Endothelial cell of hepatic sinusoid (primary cell): ENCODE data around the gene CAV3.

Experiments used
- in situ Hi-C: cut with HindIII; loops from 2 replicates; pipeline ENCODE4 v1.10.0; 2017; ENCODE audit warnings: low sequenced_read_pairs

The CAV3 gene

DNA sequence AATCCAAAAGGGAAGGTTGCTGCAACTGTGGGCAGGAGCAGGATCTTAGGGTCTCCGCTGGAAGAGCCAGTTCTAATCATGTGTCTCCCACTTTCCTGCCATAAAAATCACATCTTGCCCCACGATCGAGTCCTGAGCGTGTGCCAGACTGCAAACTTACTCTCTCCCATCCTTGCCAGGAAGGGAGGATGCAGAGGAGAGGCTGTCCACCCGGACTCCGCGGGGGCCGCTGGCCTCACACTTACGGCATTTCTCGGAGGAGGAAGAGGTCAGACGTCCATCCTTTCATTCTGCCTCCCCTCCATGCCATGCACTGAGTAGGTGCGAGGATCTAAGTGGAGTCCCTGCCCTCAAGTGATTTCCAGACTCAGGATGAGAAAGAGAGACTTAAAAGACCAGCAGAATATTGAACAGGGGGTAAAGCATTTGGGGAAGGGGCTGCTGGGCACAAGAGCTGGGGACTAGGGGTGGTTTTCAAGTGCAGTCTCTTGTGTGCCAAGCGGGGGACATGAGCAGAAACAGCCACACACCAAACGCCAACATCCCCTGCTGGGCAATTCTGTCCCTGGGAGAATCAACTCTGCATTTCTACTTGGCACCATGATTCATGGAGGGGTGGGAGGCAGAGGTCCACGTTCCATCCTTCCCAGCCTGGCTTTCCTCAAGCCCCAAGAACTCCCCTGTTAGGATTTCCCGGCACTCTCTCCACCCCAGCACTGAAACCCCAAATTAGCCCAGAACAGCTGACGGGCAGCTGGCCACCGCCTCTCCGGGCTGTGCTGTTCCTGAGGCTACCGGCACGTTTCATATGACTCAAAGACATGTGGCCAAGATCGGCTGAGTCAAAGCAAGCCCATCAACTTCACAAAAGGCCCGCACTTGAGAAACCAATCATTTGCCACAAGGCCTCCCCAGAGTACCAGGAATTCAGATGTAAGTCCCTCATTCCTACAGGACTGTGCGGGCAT lies 24.2 kb downstream of the CAV3 start:
- in situ Hi-C loops = no loop called here

DNA sequence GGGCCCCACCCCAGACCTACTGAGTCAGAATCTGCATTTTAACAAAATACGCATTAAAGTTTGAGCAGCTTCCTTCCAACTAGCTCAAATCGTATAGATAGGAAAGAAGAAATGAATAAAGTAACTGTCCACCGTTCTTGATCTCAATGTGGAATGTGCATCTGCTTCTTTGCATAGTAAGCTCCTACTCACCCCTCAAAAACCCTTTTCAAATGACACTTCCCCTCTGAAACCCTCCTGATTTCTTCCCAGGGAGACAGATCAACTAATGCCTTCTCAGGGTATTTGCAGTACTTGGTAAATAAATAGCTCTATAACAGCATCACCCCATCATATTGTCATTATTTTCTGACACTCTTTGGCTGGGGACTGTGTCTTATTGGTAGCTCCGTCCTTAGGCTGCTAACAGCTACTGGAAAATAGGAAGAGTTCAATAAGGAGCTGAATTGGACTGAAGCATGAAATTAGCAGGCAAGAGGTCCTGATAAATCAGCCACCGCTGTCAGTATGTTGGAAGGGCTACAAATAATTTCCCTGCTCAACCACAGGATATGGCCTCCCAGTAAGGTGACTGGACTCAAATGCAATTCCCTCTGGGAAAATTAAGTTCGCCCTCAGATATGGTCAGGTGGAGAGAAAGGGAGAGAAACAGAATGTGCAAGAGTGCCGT lies 25.6 kb downstream of the CAV3 start:
- in situ Hi-C loops = no loop called here

- in situ Hi-C loops = no loop called here
These were observed 26.5 kb downstream of the CAV3 start for GRCh38 chr3:8760091-8760490.

DNA sequence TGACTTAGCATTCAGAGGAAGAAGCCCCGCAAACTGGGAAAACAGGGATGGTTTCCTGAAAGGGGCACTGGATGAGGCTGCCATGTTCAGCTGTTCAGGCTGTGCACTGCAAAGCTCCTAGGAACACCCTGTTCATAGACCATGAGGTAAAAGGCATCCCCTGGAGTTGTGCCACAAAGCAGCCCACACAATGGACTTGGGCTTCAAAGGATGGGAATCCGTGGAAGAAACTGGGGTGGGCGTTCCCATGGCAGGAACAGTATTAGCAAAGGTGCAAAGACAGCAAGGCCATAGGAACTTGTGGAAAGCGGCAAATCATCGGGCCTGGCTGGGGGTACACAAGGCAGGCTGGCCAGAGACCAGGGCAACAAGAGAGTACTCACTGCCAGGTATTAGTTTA lies 26.9 kb downstream of the CAV3 start:
- in situ Hi-C loops = no loop called here

GRCh38 chr3:8761866-8762265 lies 28.3 kb downstream of the CAV3 start:
- in situ Hi-C loops = no loop called here

- in situ Hi-C loops = no loop called here
These were observed 29.2 kb downstream of the CAV3 start for GRCh38 chr3:8762607-8763377.

- in situ Hi-C loops = no loop called here
These were observed 30.9 kb downstream of the CAV3 start for GRCh38 chr3:8764528-8764927.

GRCh38 chr3:8765528-8765927 lies 31.9 kb downstream of the CAV3 start:
- in situ Hi-C loops = no loop called here

GRCh38 chr3:8766148-8766547 lies 32.5 kb downstream of the CAV3 start:
- in situ Hi-C loops = no loop called here

DNA sequence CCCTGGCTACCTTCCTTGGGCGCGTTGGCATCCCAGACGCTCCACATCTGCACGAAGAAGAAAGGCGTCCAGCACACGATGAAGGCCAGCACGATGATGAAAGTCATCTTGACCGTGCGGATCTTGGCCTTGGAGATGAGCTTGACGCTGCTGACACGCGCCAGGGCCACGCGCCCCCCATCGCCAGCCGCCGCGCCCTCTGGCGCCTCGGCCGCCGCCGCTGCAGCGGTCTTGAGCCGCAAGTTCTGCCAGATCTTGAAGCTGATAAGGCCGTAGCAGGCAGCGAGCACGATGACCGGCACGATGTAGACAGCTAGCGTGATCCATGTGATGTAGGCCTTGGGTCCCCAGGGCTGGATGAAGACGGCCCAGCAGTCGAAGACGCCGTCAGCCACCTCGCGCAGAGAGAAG lies 33.7 kb downstream of the CAV3 start:
- in situ Hi-C loops = no loop called here

DNA sequence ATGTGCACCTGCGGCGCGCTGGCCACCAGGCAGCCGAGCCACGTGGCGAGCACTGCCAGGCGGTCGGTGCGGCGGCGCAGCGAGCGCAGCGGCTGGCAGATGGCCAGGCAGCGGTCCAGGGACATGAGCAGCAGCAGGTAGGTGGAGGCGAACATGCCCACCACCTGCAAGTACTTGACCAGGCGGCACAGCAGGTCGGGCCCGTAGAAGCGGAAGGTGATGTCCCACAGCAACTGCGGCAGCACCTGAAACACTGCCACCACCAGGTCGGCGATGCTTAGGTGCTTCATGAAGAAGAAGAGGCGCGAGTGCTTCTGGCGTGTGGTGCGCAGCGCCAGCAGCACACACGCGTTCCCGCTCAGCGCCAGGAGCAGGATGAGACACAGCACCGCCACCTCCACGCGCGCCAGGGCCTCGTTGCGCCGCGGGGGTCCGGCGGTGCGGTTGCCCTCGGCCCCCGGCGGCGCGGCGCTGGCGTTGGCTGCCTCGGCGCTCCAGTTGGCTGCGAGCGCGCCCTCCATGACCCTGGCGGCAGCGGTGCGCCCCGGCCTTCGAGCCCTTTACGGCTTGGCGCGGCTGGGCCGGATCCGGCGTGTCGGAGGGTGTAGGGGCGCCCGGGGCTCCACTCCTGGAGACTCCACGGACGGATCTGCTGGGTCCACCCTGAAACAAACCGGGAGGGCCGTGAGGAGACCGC lies 34.2 kb downstream of the CAV3 start:
- in situ Hi-C loops = no loop called here

GRCh38 chr3:8768364-8769087 lies 34.9 kb downstream of the CAV3 start:
- in situ Hi-C loops = no loop called here

GRCh38 chr3:8769088-8769822 lies 35.7 kb downstream of the CAV3 start, which contains the start of gene OXTR:
Gene OXTR (minus strand): TSS chr3:8769613. CDS start chr3:8768187, 1,426 bp downstream.
- in situ Hi-C loops = no loop called here

DNA sequence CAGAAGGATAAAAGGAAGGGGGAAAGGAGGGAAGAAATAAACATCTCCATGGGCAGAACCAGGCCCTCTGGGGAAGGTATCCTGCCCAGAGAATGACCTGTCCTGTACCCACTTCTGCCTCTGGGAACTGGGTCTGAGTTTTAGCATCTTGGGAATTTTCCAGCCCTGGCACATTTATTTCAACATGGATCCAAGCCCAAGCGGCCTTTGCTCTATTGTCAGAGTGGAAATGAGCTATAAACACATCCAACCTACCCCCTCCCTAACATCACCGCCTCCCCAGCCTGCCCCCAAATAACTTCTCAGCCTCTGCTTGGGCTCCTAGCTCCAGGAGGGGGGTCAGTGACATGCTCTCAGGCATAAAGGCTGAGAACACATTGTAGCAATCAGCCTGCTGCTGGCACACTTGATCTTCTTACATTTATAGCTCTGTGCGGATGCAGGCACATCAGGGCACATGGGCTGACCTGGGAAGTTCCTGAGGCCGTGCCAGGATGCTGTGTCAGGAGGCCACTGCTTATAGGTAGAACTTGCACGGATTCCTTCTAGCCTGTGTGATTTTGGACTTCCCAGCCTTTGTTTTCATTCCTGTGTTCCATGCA lies 40.4 kb downstream of the CAV3 start:
- in situ Hi-C loops = no loop called here

GRCh38 chr3:8775181-8775580 lies 41.6 kb downstream of the CAV3 start:
- in situ Hi-C loops = no loop called here

DNA sequence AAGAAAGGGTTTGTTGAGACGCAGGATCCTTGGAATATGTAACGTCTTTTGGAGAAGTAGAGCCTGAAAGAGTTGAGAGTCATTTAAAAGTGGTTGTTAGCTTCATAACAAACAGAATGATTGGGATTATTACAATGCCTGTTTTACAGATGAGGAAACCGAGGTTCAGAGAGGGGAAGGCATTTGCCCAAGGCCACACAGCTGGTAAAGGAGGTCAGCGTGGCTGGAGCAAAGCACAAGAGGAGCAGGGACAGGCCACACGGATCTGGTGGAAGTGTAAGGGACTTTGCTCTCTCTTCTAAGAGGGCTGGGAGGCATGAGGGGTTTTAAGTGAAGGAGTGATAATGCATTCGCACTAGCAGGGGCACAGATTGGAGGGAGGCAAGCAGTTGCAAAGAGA lies 42.0 kb downstream of the CAV3 start:
- in situ Hi-C loops = no loop called here

GRCh38 chr3:8776406-8776805 lies 42.8 kb downstream of the CAV3 start:
- in situ Hi-C loops = no loop called here

GRCh38 chr3:8777201-8777977 lies 43.8 kb downstream of the CAV3 start:
- in situ Hi-C loops = no loop called here
